Coronary artery (tissue), 2 donors: ENCODE measurements around the gene PARPBP.
A peak's percentile ranks its signal among the peaks of the same experiment; 100 is the strongest.
"Not testable (repeated sequence)": the region's sequence is repeated elsewhere in the genome, so short reads cannot be mapped to it uniquely, and the experiment has no call there.

Source experiments
- DNase-seq: peaks from one replicate; pipeline ENCODE4 v3.0.0-alpha.2; 2017; ENCODE audit warnings: low spot score
- H3K27ac ChIP-seq, 2 donors: fragments of 200-600 bp; sonication (generic); one replicate each; pipeline ENCODE4 v1.5.1; 2016 to 2019
- H3K4me3 ChIP-seq: fragments of 200-600 bp; sonication (generic); 2 replicates; pipeline ENCODE4 v1.5.1; 2016; ENCODE audit warnings: mild to moderate bottlenecking, moderate library complexity
- TF ChIP-seq, protein P1 (sequence below): fragments of 200-600 bp; sonication (generic); IDR thresholded peaks from one replicate; pipeline ENCODE4 v1.5.1; 2019; ENCODE audit warnings: antibody characterized with exemption

PARPBP gene

DNA sequence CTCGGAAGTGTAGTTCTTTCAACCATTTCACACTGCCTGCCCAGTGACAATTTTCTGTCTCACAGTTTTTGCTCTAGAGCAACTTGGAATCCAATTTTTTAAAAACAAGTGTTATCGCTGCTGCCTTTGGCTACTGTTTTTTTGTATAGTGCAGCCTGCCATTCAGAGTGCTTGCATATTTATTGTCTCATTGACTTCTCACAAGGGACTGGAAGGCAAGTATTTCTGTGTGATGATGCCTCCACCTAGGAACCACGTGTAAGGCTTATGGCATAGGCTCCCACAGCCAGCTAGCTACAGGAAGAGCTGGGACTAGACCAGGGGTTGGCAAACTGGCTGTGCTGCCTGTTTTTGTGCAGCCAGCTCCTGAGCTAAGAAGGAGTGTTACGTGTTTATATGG, 903 bp downstream of the PARPBP start:
- TF ChIP-seq, protein P1, sequence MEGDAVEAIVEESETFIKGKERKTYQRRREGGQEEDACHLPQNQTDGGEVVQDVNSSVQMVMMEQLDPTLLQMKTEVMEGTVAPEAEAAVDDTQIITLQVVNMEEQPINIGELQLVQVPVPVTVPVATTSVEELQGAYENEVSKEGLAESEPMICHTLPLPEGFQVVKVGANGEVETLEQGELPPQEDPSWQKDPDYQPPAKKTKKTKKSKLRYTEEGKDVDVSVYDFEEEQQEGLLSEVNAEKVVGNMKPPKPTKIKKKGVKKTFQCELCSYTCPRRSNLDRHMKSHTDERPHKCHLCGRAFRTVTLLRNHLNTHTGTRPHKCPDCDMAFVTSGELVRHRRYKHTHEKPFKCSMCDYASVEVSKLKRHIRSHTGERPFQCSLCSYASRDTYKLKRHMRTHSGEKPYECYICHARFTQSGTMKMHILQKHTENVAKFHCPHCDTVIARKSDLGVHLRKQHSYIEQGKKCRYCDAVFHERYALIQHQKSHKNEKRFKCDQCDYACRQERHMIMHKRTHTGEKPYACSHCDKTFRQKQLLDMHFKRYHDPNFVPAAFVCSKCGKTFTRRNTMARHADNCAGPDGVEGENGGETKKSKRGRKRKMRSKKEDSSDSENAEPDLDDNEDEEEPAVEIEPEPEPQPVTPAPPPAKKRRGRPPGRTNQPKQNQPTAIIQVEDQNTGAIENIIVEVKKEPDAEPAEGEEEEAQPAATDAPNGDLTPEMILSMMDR, result no peak
- DNase-seq, result no peak
- Histone ChIP-seq H3K27ac (no peak overlapping the region), H3K4me3 (peak overlapping the region; percentile 99)

DNA sequence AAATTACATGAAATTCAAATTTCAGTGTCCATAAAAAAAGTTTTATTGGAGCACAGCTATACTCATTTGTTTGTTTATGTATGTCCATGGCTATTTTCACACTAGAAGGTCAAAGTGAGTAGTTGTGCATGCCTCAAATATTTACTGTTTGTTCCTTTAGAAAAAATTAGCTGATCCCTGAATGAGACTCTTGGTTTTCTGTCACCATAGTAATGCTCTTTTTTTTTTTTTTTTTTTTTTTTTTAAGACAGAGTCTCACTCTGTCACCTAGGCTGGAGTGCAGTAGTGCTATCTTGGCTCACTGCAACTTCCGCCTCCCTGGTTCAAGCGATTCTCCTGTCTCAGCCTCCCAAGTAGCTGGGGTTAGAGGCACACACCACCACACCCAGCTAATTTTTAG, 1.3 kb downstream of the PARPBP start:
- DNase-seq, H3K27ac ChIP-seq, H3K4me3 ChIP-seq: not testable (repeated sequence)

DNA sequence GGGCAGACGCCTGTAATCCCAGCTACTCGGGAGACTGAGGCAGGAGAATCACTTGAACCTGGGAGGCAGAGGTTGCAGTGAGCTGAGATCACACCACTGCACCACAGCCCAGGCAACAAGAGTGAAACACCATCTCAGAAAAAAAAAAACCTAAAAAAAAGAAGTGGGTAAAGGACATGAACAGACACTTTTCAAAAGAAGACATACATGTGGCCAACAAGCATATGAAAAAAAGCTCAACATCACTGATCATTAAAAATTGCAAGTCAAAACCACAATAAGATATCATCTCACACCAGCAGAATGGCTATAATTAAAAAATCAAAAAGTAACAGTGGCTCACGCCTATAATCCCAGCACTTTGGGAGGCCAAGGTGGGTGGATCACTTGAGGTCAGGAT, 10.7 kb downstream of the PARPBP start:
- H3K27ac ChIP-seq, DNase-seq, H3K4me3 ChIP-seq: not testable (repeated sequence)

DNA sequence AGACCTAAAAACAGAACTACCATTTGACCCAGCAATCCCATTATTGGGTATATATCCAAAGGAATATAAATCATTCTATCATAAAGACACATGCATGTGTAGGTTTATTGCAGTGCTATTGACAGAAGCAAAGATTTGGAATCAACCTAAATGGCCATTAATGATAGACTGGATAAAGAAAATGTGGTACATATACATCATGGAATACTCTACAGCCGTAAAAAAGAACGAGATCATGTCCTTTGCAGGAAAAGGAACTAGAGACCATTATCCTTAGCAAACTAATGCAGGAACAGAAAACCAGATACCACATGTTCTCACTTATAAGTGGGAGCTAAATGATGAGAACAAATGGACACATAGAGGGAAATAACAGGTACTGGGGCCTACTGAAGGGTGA, 11.5 kb downstream of the PARPBP start:
- not testable (repeated sequence) for H3K27ac ChIP-seq, H3K4me3 ChIP-seq, DNase-seq

DNA sequence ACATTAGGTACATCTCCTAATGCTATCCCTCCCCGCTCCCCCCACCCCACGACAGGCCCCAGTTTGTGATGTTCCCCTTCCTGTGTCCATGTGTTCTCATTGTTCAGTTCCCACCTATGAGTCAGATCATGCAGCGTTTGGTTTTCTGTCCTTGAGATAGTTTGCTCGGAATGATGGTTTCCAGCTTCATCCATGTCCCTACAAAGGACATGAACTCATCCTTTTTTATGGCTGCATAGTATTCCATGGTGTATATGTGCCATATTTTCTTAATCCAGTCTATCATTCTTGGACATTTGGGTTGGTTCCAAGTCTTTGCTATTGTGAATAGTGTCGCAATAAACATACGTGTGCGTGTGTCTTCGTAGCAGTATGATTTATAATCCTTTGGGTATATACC, 17.6 kb downstream of the PARPBP start:
- DNase-seq, H3K27ac ChIP-seq, H3K4me3 ChIP-seq: not testable (repeated sequence)

DNA sequence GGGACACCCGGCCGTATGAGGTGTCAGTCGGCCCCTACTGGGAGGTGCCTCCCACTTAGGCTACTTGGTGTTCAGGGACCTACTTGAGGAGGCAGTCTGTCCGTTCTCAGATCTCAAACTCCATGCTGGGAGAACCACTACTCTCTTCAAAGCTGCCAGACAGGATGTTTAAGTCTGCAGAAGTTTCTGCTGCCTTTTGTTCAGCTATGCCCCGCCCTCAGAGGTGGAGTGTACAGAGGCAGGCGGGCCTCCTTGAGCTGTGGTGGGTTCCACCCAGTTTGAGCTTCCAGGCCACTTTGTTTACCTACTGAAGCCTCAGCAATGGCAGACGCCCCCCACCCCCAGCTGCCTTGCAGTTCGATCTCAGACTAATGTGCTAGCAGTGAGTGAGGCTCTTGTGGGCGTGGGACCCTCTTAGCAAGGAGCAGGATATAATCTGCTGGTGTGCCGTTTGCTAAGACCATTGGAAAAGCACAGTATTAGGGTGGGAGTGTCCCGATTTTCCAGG, 22.9 kb downstream of the PARPBP start:
- not testable (repeated sequence) for H3K27ac ChIP-seq, DNase-seq, H3K4me3 ChIP-seq

DNA sequence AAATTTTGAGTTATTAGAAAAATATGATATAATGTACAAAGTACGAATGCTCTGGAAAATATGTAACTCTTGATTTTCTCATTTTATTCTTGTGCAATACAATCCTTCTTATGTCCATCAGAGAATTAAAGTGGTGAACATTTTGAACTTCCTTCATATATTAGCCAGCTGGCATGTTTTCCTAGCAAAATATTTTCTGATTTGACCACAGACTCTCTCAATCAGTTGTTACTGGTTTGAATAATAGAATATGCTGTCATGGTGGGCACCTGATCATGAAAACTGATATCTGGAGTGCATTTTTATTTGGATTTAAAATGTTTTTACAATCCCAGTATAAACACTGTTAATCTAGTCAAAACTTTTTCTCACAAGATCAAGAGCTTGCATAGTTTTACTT, 24.2 kb downstream of the PARPBP start:
- no peak overlapping the region for H3K4me3 ChIP-seq
- no peak overlapping the region for H3K27ac ChIP-seq
- TF ChIP-seq, protein P1, result no peak
- DNase-seq, result no peak

DNA sequence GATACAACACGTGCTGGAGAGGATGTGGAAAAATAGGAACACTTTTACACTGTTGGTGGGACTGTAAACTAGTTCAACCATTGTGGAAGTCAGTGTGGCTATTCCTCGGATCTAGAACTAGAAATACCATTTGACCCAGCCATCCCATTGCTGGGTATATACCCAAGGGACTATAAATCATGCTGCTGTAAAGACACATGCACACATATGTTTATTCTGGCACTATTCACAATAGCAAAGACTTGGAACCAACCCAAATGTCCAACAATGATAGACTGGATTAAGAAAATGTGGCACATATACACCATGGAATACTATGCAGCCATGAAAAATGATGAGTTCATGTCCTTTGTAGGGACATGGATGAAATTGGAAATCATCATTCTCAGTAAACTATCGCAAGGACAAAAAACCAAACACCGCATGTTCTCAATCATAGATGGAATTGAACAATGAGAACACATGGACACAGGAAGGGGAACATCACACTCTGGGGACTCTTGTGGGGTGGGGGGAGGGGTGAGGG, 27.1 kb downstream of the PARPBP start:
- H3K4me3 ChIP-seq, DNase-seq, H3K27ac ChIP-seq: not testable (repeated sequence)

DNA sequence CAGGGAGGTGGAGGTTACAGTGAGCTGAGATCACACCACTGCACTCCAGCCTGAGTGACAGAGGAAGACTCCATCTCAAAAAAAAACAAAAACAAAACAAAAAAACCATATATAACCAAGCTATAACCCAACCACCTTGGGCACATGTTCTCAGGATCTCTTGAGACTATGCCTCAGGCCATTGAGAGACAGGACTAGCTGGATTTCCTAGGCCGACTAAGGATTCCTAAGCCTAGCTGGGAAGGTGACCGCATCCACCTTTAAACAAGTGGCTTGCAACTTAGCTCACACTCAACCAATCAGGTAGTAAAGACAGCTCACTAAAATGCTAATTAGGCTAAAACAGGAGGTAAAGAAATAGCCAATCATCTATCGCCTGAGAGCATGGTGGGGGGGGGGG, 35.2 kb downstream of the PARPBP start:
- not testable (repeated sequence) for DNase-seq, H3K27ac ChIP-seq, H3K4me3 ChIP-seq

DNA sequence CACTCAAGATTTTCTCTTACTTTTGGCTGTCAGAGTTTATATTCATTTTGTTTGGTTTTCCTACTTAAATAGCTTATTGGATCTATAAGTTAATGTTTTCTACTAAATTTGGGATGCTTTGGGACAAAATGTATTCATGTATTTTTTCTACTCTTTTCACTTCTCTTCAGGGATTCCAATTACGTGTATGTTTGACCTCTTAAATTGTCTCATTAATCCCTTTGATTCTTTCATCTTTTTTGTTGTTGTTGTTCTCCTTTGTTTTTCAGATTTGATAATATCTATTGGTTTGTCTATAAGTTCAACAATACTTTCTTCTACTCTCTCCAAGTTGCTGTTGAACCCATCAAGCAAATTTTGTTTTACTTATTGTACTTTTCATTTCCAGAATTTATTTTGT, 43.4 kb downstream of the PARPBP start:
- no peak for DNase-seq
- TF ChIP-seq, protein P1, result no peak
- H3K4me3 ChIP-seq, result no peak overlapping the region
- no peak overlapping the region for H3K27ac ChIP-seq

DNA sequence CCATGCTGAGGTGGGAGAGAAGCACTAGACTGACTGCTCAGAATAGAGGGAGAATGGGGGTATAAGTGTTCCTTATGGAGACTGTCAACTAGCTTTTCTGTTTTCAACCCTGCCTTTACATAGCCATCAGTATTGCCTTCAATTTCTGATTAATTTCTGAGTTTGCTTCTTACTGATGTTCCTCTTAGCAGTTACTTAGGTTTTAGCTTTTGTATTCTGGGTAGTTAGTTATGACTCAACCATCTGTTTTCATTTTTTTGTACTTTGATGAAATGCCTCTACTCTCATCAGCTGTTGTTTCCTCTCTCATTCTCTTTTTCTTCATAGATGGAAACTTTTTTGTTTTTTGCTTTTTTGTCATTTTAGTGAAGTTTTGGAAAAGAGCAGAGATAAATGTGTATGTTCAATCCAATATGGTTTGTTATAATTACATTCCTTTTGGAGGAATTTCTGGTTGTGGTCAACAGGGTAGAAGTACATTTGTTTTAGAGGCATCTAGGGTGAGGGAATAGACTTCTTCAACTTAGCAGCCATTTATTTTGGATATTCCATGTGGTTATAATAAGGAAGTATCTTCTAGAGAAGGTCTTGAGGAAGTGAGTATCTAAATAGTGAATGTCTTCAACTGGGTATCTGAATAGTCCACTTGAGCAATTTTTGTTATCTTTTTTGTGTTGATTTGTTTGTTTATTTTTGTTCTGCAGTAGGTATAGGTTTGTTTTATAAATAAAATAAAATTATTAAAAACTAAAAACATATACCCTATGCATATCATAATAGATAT, 48.0 kb downstream of the PARPBP start:
- H3K27ac ChIP-seq, result no peak overlapping the region
- DNase-seq, result no peak
- TF ChIP-seq, protein P1, result no peak
- no peak overlapping the region for H3K4me3 ChIP-seq
